ENCODE measurements around the gene RNFT2.

RNFT2 gene

GRCh38 chr12:116885491-116885890 is 147.4 kb downstream of the RNFT2 start:
- DNase-seq (ENCODE audit: low spot score): no peak
- TF ChIP-seq, protein P1, sequence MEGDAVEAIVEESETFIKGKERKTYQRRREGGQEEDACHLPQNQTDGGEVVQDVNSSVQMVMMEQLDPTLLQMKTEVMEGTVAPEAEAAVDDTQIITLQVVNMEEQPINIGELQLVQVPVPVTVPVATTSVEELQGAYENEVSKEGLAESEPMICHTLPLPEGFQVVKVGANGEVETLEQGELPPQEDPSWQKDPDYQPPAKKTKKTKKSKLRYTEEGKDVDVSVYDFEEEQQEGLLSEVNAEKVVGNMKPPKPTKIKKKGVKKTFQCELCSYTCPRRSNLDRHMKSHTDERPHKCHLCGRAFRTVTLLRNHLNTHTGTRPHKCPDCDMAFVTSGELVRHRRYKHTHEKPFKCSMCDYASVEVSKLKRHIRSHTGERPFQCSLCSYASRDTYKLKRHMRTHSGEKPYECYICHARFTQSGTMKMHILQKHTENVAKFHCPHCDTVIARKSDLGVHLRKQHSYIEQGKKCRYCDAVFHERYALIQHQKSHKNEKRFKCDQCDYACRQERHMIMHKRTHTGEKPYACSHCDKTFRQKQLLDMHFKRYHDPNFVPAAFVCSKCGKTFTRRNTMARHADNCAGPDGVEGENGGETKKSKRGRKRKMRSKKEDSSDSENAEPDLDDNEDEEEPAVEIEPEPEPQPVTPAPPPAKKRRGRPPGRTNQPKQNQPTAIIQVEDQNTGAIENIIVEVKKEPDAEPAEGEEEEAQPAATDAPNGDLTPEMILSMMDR (IDR thresholded peaks at IDR 0.05; ENCODE audit: extremely low read depth, missing control alignments): no peak

- TF ChIP-seq, protein P1 (IDR thresholded peaks at IDR 0.05; ENCODE audit: extremely low read depth, missing control alignments): no peak
- no peak for DNase-seq (ENCODE audit: low spot score)
Measured at GRCh38 chr12:116887244-116887643, 149.1 kb downstream of the RNFT2 start.

- no peak for DNase-seq (ENCODE audit: low spot score)
- TF ChIP-seq, protein P1 (IDR thresholded peaks at IDR 0.05; ENCODE audit: extremely low read depth, missing control alignments): no peak
Measured at GRCh38 chr12:116887897-116888296, 149.8 kb downstream of the RNFT2 start.

DNA sequence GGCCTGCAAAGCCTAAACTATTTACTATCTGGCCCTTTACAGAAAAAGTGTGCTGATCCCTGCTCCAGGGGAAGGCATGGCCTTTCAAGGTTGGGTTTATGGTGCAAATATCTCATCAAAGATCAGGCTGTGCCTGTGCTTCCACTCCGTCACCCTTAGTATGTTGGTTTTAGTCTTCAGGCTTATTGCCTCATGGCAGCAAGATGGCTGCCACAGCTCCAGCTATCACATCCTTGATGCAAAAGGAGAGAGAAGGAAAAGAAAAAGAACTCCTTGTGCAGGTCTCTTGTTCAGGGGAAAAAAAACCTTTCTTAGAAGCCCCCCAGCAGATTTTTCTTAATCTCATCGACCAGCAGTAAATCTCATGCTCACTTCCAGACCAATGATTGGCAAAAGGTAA is 152.2 kb downstream of the RNFT2 start:
- TF ChIP-seq, protein P1 (IDR thresholded peaks at IDR 0.05; ENCODE audit: extremely low read depth, missing control alignments): no peak

DNA sequence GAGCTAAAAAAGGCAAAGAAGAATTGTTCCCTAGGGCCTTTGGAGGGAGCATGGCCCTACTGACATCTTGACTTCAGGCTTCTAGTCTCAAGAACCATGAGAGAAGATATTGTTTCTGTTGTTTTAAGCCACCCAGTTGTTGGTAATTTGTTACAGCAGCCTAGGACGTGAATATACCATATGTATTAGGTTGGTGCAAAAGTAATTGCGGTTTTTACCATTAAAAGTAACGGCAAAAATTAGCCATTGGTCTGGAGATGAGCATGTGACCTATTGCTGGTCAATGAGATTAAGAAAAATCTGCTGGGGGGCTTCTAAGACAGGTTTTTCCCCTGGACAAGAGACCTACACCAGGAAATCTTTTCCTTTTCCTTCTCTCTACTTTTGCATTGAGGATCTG is 152.9 kb downstream of the RNFT2 start:
- no peak for DNase-seq (ENCODE audit: low spot score)
- TF ChIP-seq, protein P1 (IDR thresholded peaks at IDR 0.05; ENCODE audit: extremely low read depth, missing control alignments): no peak

More for the DNA sequence above, 152.2 kb downstream of the RNFT2 start:
- no peak for DNase-seq (ENCODE audit: low spot score)

- TF ChIP-seq, protein P1 (IDR thresholded peaks at IDR 0.05; ENCODE audit: extremely low read depth, missing control alignments): no peak
- no peak for DNase-seq (ENCODE audit: low spot score)
Measured at GRCh38 chr12:116892349-116893140, 154.4 kb downstream of the RNFT2 start.

GRCh38 chr12:116894913-116895312 is 156.8 kb downstream of the RNFT2 start:
- TF ChIP-seq, protein P1 (IDR thresholded peaks at IDR 0.05; ENCODE audit: extremely low read depth, missing control alignments): no peak

More at GRCh38 chr12:116894913-116895312, 156.8 kb downstream of the RNFT2 start:
- no peak for DNase-seq (ENCODE audit: low spot score)
